Measurements from ENCODE around the gene FNTB.

FNTB gene

GRCh38 chr14:65095633-65096205 is 109.0 kb downstream of the FNTB start:
- DNase-seq, result no peak

GRCh38 chr14:65096323-65097089 is 109.8 kb downstream of the FNTB start:
- DNase-seq, result no peak

- no peak for DNase-seq
These were observed 111.9 kb downstream of the FNTB start for GRCh38 chr14:65098586-65098985.

GRCh38 chr14:65100922-65101541 is 114.3 kb downstream of the FNTB start:
- no peak for DNase-seq

GRCh38 chr14:65101631-65102440 is 115.1 kb downstream of the FNTB start:
- no peak for DNase-seq

- peak; percentile 97 for DNase-seq
These were observed 115.9 kb downstream of the FNTB start, which contains the start of gene MAX for GRCh38 chr14:65102441-65103149. Gene MAX (minus strand): TSS chr14:65102517. CDS start chr14:65102339, 178 bp downstream.

GRCh38 chr14:65103150-65103760 is 116.6 kb downstream of the FNTB start:
- DNase-seq, result no peak

GRCh38 chr14:65104791-65105190 is 118.1 kb downstream of the FNTB start:
- no peak for DNase-seq

GRCh38 chr14:65106316-65106715 is 119.6 kb downstream of the FNTB start:
- no peak for DNase-seq

GRCh38 chr14:65106736-65107135 is 120.0 kb downstream of the FNTB start:
- no peak for DNase-seq

- no peak for DNase-seq
These were observed 120.5 kb downstream of the FNTB start for GRCh38 chr14:65107200-65107599.

- no peak for DNase-seq
These were observed 122.7 kb downstream of the FNTB start for GRCh38 chr14:65109357-65109756.

GRCh38 chr14:65110525-65110924 is 123.8 kb downstream of the FNTB start:
- no peak for DNase-seq

All from amniotic stem cell (primary cell).